ENCODE results near the gene MYLK.

Gene MYLK

DNA sequence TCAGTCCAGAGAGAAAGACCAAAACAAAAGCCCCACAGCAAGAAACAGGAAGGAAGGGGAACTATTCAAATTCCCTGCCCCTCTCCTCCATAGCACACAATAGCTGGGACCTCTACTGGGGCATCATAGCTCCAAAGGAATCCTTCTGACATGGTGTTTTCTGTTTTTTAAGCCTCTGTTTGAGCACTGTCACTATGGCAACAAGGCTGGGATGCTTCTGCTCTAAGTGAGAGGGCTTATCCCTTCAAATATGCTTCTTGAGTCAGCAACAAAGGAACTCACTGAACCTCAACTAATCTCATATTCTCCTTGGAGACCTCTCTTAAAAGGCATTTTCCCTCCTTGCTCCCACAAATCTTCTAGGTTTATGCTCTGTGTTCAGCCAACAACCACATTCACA, 40.5 kb downstream of the MYLK start:
- TF ChIP-seq, protein P1, sequence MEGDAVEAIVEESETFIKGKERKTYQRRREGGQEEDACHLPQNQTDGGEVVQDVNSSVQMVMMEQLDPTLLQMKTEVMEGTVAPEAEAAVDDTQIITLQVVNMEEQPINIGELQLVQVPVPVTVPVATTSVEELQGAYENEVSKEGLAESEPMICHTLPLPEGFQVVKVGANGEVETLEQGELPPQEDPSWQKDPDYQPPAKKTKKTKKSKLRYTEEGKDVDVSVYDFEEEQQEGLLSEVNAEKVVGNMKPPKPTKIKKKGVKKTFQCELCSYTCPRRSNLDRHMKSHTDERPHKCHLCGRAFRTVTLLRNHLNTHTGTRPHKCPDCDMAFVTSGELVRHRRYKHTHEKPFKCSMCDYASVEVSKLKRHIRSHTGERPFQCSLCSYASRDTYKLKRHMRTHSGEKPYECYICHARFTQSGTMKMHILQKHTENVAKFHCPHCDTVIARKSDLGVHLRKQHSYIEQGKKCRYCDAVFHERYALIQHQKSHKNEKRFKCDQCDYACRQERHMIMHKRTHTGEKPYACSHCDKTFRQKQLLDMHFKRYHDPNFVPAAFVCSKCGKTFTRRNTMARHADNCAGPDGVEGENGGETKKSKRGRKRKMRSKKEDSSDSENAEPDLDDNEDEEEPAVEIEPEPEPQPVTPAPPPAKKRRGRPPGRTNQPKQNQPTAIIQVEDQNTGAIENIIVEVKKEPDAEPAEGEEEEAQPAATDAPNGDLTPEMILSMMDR (conservative IDR thresholded peaks at IDR 0.05; ENCODE audit: control insufficient read depth, insufficient read depth, low read depth, low read length): no peak
- no peak for DNase-seq (ENCODE audit: low read depth)
- no peak overlapping the region for H3K4me3 ChIP-seq (ENCODE audit: control insufficient read depth, low read depth, low read length)

DNA sequence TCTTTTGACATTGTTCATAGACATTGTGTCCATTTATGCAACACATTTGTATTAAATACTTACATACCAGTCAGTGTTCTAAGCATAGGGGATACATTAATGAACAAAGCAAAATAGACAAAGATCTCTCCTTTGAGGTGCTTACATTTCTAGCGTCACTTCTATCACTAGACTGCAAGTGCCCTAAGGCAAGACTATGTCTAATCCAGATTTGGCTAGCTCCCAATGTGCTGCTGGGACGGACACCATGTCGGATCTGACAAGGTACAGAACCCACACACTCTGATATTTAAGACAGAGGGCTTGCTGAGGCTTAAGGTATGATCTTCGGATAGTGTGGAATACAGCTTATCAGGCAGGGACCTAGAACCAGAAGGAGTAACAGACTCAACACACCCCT, 41.4 kb downstream of the MYLK start:
- TF ChIP-seq, protein P1 (conservative IDR thresholded peaks at IDR 0.05; ENCODE audit: control insufficient read depth, insufficient read depth, low read depth, low read length): no peak
- no peak overlapping the region for H3K4me3 ChIP-seq (ENCODE audit: control insufficient read depth, low read depth, low read length)
- DNase-seq (ENCODE audit: low read depth): no peak

DNA sequence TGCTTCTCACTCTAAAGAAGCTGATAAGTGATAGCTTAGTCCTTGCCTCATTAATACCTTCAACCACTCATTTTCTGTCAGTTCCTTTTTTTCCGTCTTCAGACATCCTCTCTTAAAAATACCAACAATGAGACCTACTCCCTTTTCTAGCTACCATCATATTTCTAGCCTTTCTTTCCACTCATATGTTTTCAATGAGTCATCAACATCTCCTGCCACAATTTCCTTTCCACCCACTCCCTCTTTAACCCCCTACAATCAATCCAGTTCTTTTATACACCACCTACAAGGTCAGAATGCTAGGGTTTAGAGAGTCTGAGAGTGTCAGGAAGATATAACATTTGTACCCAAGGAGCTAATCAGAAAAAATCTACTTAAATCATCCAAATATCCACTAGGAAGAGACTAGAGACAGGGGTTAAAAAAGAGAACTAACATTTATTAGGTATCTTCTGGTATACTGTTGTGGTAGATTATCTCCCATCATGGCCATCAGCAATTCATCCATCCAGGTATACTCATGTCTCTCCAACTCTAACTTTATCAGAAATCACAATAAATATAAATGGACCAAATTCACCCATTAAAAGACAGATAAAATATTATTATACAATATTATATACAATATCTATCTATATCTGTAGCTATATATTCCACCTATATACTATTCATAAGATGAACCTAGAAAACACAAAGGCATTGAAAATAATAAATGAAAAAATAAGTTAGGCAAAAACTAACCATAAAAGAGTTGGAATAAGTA, 42.5 kb downstream of the MYLK start:
- TF ChIP-seq, protein P1 (conservative IDR thresholded peaks at IDR 0.05; ENCODE audit: control insufficient read depth, insufficient read depth, low read depth, low read length): no peak
- no peak overlapping the region for H3K4me3 ChIP-seq (ENCODE audit: control insufficient read depth, low read depth, low read length)
- DNase-seq (ENCODE audit: low read depth): no peak

DNA sequence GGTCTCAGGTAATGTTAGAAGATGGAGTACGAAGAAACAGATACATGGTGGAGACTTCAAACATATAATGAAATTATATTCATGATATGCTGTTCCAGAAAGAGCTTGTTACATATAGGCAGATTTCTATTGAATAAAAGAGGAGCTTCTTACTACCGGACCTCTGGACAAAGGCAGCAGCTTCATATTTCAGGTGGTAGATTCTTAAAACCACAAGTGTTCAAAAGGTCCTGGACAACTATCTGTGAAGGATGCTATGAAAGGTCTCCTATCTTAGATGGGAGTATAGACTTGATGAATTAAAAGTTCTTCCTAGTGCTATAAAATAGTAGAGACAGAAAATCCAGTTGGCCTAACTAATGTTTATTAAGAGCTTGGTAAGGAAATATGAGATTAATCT, 43.2 kb downstream of the MYLK start:
- no peak for DNase-seq (ENCODE audit: low read depth)
- TF ChIP-seq, protein P1 (conservative IDR thresholded peaks at IDR 0.05; ENCODE audit: control insufficient read depth, insufficient read depth, low read depth, low read length): no peak
- no peak overlapping the region for H3K4me3 ChIP-seq (ENCODE audit: control insufficient read depth, low read depth, low read length)

DNA sequence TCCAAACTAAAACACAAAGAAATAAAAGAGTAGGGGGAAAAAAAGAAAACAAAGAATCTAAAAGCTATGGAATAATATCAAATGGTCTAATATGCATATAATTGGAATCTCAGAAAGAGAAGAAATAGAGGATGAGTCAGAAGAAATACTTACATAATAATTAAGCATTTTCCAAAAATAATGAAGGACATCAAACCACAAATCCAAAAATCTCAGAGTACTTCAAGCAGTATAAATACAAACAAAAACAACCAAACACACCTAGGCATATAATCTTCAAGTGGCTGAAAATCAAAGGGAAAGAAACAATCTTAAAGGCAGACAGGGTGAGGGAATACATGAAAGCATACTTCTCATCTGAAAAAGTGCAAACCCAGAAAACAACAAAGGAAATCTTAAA, 46.3 kb downstream of the MYLK start:
- DNase-seq (ENCODE audit: low read depth): no peak
- TF ChIP-seq, protein P1 (conservative IDR thresholded peaks at IDR 0.05; ENCODE audit: control insufficient read depth, insufficient read depth, low read depth, low read length): no peak
- no peak overlapping the region for H3K4me3 ChIP-seq (ENCODE audit: control insufficient read depth, low read depth, low read length)

DNA sequence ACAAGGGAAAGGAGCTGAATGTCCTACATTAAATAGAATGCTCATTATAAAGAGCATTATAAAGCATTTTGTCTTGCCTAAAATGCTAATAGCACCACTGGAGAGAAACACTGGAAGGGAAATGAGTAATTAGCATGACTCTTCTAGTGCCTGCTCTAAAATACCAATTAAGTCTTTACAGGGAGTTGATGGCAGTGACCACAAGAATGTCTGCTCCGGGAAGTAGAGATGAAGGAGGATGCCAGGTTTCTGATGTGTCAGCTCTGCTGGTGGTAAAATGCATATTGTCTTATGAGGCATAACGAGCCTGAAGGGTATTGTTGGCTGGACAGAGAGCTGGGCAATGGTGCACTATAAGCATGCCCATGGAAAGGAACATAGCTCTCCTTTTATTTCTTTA, 49.5 kb downstream of the MYLK start:
- DNase-seq (ENCODE audit: low read depth): peak; percentile 89

More for the DNA sequence above, 49.5 kb downstream of the MYLK start:
- no peak overlapping the region for H3K4me3 ChIP-seq (ENCODE audit: control insufficient read depth, low read depth, low read length)
- TF ChIP-seq, protein P1 (conservative IDR thresholded peaks at IDR 0.05; ENCODE audit: control insufficient read depth, insufficient read depth, low read depth, low read length): no peak

Data from fibroblast of mammary gland (primary cell).